Gastrocnemius medialis (tissue), 4 donors: ENCODE data around the gene DLX5. TPM values are rescaled to one million over a fixed set of nuclear protein-coding genes. Genes with fewer than 3 reads are reported as not detected.

Source experiments
- ATAC-seq, 2 donors: fragments of 150-250 bp; one replicate each; pipeline ENCODE4 v1.9.1; 2016
- DNase-seq, 2 donors: peaks; one replicate each; pipeline ENCODE4 v3.0.0-alpha.2; 2019
- H3K27ac ChIP-seq, 4 donors: fragments of 200-600 bp; sonication (generic); 1 replicate in 1 of 4; 2 replicates in 3 of 4; pipeline ENCODE4 v1.5.1; 2016 to 2018; ENCODE audit warnings: mild to moderate bottlenecking in 2 of 4, moderate library complexity in 1 of 4
- H3K27me3 ChIP-seq, 3 donors: fragments of 200-600 bp; sonication (generic) in 2 of 3; 1 replicate in 1 of 3; 2 replicates in 2 of 3; pipeline versions ENCODE4 v1.5.1 to v1.6.0; 2016 to 2019; ENCODE audit warnings: mild to moderate bottlenecking in 1 of 3, moderate library complexity in 1 of 3
- H3K36me3 ChIP-seq, 2 donors: fragments of 200-600 bp; sonication (generic) in 1 of 2; one replicate each; pipeline ENCODE4 v1.5.1; 2017 to 2018
- H3K4me1 ChIP-seq, 2 donors: fragments of 200-600 bp; sonication (generic) in 1 of 2; one replicate each; pipeline ENCODE4 v1.5.1; 2016 to 2017; ENCODE audit warnings: mild to moderate bottlenecking in 2 of 2
- H3K4me3 ChIP-seq, 4 donors: fragments of 200-600 bp; sonication (generic) in 3 of 4; 1 replicate in 1 of 4; 2 replicates in 3 of 4; pipeline ENCODE4 v1.5.1; 2016 to 2019; ENCODE audit warnings: mild to moderate bottlenecking in 2 of 4
- H3K9me3 ChIP-seq, 3 donors: fragments of 200-600 bp; sonication (generic) in 2 of 3; 1 replicate in 1 of 3; 2 replicates in 2 of 3; pipeline ENCODE4 v1.5.1; 2016 to 2019
- CTCF ChIP-seq, 5 experiments: fragments of 450-650 bp in 3 of 5; fragments of 200-600 bp in 2 of 5; sonication (generic) in 2 of 5; IDR thresholded peaks in 4 of 5; conservative IDR thresholded peaks in 1 of 5; 1 replicate in 4 of 5; 2 replicates in 1 of 5; pipeline ENCODE4 v1.5.1; 2016 to 2019; ENCODE audit warnings: antibody characterized with exemption in 5 of 5, mild to moderate bottlenecking in 3 of 5, moderate library complexity in 3 of 5
- POLR2A ChIP-seq, 2 donors: fragments of 450-650 bp; IDR thresholded peaks; one replicate each; pipeline ENCODE4 v1.6.1; 2017; ENCODE audit warnings: antibody characterized with exemption in 2 of 2, mild to moderate bottlenecking in 2 of 2, moderate library complexity in 2 of 2
- in situ Hi-C, 4 donors: fragments of 200-750 bp; cut with MboI; loops; one replicate each; pipeline versions ENCODE4 v1.15.0 to v1.8.0; 2017; ENCODE audit warnings: low sequenced_read_pairs in 4 of 4
- intact Hi-C: fragments of 100-400 bp; cut with DNase I; formaldehyde crosslinking; loops from one replicate; pipeline ENCODE4 v1.15.1; 2023; ENCODE audit warnings: low total_unique reads
- total RNA-seq, 4 donors: library from RNA; depleted of rRNA; stranded (reverse); fragments of >200 nt; gene quantifications; one replicate each; pipeline versions ENCODE4 v1.1.0 to v1.2.3, GENCODE V29; 2016

The DLX5 gene
- total RNA-seq, 4 donors from 2014 or later = 0.41 TPM; not detected in 3

GRCh38 chr7:96977445-96977844 lies 47.2 kb downstream of the DLX5 start:
- no peak for TF ChIP-seq POLR2A (IDR thresholded peaks at IDR 0.05)
- Histone ChIP-seq H3K27me3 (peaks cover 0 to 4% (median 0%) of the 10 kb centered on the region in 3 donors), H3K36me3 (no peaks in the 10 kb centered on the region), H3K4me3 (no peak overlapping the region), H3K4me1 (no peaks in the 10 kb centered on the region), H3K9me3 (no peaks in the 10 kb centered on the region), H3K27ac (no peak overlapping the region)
- in situ Hi-C loops (no loop called here), intact Hi-C loops (no loop called here)
- ATAC-seq = no peak
- DNase-seq = no peak

- no peak overlapping the region for H3K27ac ChIP-seq
- in situ Hi-C loops = no loop called here
- ATAC-seq (no peak), DNase-seq (no peak)
- H3K9me3 ChIP-seq = no peaks in the 10 kb centered on the region
- H3K4me1 ChIP-seq = no peaks in the 10 kb centered on the region
- intact Hi-C loops = no loop called here
- H3K27me3 ChIP-seq = peaks cover 0 to 4% (median 0%) of the 10 kb centered on the region in 3 donors
- H3K4me3 ChIP-seq = no peak overlapping the region
- TF ChIP-seq POLR2A (IDR thresholded peaks at IDR 0.05) = no peak
- H3K36me3 ChIP-seq = no peaks in the 10 kb centered on the region
Measured at GRCh38 chr7:96976106-96976505, 48.5 kb downstream of the DLX5 start.

GRCh38 chr7:96973986-96974385 lies 50.6 kb downstream of the DLX5 start:
- H3K27me3 ChIP-seq = no peaks in the 10 kb centered on the region
- ATAC-seq = no peak

GRCh38 chr7:96970739-96971138 lies 53.9 kb downstream of the DLX5 start:
- H3K27ac ChIP-seq = no peak overlapping the region
- in situ Hi-C loops (no loop called here), intact Hi-C loops (no loop called here)
- peaks cover 0 to 11% (median 0%) of the 10 kb centered on the region in 3 donors for H3K27me3 ChIP-seq
- no peaks in the 10 kb centered on the region for H3K9me3 ChIP-seq
- H3K4me1 ChIP-seq = no peaks in the 10 kb centered on the region
- H3K4me3 ChIP-seq = no peak overlapping the region
- ATAC-seq (no peak), DNase-seq (no peak)
- no peak for TF ChIP-seq CTCF (IDR thresholded peaks at IDR 0.05 in 4 of 5, conservative IDR thresholded peaks at IDR 0.05 in 1 of 5)
- no peak for TF ChIP-seq POLR2A (IDR thresholded peaks at IDR 0.05)
- H3K36me3 ChIP-seq = no peaks in the 10 kb centered on the region

More at GRCh38 chr7:96973986-96974385, 50.6 kb downstream of the DLX5 start:
- no peak for DNase-seq
- Histone ChIP-seq H3K4me3 (no peak overlapping the region), H3K27ac (no peak overlapping the region), H3K36me3 (no peaks in the 10 kb centered on the region), H3K4me1 (no peaks in the 10 kb centered on the region), H3K9me3 (no peaks in the 10 kb centered on the region)
- in situ Hi-C loops = no loop called here
- intact Hi-C loops = no loop called here
- no peak for TF ChIP-seq POLR2A (IDR thresholded peaks at IDR 0.05)
- no peak for TF ChIP-seq CTCF (IDR thresholded peaks at IDR 0.05 in 4 of 5, conservative IDR thresholded peaks at IDR 0.05 in 1 of 5)

Other genes starting within 250 kb of the DLX5 start
- gene DLX6, start 19.3 kb downstream of the DLX5 start, total RNA-seq = not detected
- gene SDHAF3, start 92.9 kb upstream of the DLX5 start, total RNA-seq = 10 to 100 TPM in 1 of 4 donors, 1 to 10 TPM in 3; 3.9 to 12.4 (median 6.4) TPM